Stimulated activated CD4-positive, alpha-beta T cell treated with anti-CD3 and anti-CD28 coated beads, Interleukin-2, amount 100 ng/mL, for 48 hours (primary cell): ENCODE data around the gene DROSHA.
"Not testable (repeated sequence)": the region's sequence is repeated elsewhere in the genome, so short reads cannot be mapped to it uniquely, and the experiment has no call there.

ENCODE experiments used
- DNase-seq, 2 donors: peaks; one replicate each; pipeline ENCODE4 v3.0.0-alpha.2; 2020

DROSHA gene

DNA sequence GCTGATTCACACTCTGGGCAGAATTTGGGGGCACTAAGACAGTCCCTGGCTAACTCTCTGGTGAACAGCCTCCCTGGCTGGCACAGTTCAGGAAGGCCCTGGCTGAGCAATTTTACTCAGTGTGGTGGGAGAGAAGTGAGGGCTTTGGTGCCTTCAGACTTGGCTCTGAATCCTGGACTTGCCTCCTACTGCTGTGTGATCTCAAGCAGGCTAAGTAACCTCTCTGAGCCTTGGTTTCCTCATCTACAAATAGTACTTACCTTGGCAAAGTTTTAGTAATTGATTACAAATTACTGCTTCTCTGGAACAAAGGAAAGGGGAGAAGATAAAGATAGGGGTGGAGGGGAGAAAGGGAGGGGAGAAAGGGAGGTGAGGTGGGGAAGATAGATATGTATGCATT is 153.8 kb downstream of the DROSHA start:
- no peak for DNase-seq

DNA sequence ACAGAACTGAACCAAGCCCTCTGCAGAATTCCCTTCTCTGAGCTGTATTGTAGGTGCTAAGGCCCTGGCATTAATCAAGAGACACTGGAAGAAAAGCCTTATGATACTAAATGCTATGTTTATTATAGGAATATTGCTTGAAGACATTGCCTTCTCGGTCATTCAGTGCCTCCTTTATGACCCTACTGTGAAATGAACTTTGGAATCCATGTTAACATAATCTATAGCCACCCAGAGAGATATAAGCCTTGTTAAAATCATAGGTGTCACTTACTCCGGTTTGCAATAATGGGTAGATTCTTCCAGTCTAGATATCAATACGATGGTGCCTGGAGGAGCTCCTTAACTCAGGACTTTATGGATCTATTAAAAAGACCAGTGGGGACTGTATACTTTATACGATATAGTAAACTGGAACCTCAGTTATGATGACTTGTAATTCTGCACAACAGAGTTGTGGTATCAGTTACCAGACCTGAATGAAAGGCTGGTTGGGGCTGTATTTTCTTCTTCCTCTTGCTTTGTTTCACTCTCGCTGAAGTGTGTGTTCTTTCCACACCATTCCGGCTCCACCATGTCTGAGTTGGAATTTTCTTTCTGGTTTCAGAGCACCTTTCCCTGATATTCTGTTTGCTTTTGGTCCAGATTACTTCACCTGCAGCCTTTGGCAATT is 154.5 kb downstream of the DROSHA start:
- DNase-seq, result no peak

DNA sequence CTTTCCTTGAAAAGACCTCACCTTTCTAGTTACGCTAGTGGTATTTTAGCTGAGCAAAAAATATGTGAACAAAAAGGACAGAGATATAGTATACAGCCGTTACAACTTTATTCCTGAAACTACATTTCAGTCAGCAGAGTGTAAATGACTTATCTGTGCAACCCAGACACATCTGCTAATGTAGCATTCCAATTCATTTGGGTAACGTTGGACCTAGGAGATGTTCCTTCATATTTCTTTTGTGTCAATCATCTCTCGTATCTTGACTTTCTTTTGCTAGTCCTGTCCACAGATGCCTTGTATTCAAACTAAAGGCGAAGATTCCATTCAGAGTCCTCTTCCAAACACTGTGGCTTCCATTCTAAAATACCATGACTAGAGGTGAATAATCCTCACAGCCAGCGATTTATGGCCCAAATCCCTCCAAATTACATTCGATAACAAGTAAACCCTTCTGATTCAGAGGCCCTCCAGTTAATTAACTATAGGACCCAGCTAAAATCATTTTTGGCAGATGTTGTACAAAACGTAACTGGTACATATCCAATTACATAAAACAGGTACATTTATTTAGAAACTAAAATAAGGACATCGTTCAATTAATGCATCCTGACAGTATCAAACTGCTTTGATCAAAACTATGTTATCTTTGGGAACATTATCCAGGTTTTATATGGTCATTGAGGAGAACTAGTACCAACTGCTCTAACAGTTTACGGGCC is 155.7 kb downstream of the DROSHA start:
- DNase-seq, result no peak

- no peak for DNase-seq
Observed at GRCh38 chr5:31372124-31372523, 159.8 kb downstream of the DROSHA start.

DNA sequence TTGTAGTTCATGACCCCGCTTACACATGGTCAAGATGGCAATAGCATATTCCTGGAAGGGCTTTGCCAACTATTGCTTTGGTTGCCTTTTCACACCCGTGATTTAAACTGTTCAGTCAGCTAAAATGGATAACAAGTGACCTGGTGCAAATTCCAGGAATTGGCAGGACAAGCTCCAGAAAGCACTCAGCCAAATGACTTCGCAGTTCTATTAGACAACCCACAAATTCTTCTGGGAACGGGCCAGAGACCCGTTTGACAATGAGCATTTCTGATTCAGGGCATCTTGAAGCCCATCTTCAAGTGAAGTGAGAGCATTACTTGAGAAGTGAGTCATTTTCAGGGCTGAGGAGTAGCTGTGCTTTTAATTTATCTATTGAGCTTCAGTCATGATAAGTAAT is 165.0 kb downstream of the DROSHA start:
- no peak for DNase-seq

DNA sequence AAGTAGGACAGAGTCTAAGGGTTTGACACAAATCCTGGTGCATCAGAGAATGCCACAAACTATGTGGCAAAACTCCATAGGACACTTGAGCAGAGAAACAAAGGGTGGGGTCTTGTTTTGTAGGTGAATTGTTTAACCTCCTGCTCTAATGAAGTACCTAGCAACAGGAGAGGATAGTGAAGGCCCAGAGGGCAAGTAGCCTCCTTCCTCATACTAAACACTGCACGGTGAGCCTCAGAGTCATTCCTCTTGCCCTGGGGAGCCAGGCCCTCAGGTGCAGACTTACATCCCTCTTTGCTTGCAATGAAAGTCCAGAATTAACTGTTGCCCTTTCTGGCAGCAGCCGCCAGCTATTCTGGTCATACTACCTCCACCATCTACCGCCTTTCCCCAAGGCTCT is 166.1 kb downstream of the DROSHA start:
- DNase-seq, result no peak

GRCh38 chr5:31364881-31365636 is 166.8 kb downstream of the DROSHA start:
- DNase-seq, result no peak

DNA sequence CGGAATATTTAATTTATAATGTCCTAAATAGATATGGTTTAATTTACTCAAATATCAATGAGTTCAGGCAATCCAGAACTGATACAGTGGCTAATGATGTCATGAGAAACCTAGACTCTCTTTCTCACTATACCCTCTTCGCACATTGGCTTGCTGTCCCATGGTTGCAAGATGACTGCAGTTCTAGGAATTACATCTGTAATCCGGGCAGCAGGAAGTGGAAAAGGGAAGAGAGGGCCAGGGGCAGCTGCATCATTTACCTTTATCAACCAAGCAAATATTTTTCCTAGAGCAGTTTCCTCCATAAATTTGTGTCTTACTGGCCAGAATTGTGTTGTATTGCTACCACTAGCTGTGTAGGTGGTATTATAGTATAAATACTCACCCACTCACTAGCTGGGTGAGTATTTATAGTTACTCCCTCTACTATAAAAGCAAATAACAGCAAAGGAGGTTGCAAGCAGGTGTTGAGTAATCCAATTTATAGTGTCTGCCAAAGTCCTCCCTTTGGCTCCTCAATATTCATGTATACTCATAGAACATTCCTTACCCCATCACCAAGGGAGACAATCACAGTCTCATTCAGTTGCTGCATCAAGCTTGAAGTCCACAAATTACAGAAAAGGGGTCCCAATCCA is 168.8 kb downstream of the DROSHA start:
- no peak for DNase-seq

DNA sequence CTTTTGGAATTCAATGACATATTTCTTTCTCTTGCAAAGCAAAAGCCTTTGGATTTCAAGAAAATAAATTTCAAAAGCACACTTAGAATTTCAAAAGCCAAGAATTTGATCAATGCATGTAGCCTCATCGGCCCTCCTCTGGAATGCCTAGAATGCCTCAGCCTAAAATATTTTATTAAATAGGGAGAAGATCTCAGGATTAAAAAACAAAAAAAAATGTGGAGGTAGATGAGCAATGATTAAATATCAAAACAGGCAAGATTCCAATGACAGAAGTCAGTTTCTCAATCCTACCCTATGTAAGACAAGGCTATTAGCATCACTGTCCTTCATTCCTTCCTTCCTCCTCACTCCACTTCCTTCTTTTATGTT is 169.4 kb downstream of the DROSHA start:
- DNase-seq, result no peak

GRCh38 chr5:31361704-31362528 is 170.0 kb downstream of the DROSHA start:
- not testable (repeated sequence) for DNase-seq

DNA sequence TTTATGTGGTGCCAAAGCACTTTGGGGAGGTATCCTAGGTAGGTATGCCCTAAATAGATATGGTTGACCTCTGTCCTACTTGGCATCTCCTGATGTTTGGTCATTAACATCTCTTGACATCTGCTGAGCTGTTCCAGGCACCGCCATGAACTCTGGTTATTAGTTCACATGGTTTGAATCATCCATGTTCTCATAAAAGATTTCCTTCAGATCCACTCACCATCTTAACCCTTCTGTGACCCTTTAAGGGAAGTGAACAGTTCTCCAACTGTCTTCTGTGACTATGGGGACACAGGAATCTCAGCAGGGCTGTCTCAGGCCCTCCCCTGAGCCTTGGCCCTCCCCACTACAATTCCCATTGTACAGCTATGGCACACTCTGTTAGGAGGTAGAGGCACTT is 170.7 kb downstream of the DROSHA start:
- DNase-seq, result no peak

DNA sequence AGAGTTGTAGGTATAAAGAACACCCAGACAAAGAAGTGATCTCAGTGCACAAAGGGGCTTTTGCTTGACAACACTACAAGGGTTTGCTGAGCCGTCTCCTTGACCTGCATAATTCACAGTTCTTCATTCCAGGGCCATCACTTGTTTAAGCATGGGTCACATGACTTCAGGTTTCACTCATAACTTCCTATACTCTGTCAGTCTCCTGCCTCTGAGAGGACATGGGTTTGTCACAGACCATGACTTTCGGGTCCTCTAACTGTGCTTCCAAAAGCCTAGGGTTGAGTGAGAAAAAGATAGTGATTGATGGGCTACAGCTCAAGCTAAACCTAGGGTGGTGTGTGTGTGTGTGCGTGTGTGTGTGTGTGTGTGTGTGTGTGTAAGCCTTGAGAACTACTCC is 172.1 kb downstream of the DROSHA start:
- DNase-seq, result no peak

DNA sequence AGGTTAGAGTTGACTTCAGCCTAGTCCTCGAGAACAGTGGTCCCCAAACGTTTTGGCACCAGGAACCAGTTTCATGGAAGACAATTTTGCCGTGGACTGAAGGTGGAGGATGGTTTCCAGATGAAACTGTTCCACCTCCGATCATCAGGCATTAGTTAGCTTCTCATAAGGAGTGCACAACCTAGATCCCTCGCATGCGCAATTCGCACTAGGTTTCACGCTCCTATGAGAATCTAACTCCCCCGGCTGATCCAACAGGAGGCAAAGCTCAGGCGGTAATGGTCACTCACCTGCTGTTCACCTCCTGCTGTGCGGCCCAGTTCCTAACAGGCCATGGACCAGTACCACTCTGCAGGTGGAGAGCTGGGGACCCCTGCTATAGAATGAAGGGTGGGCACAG is 174.9 kb downstream of the DROSHA start:
- no peak for DNase-seq

DNA sequence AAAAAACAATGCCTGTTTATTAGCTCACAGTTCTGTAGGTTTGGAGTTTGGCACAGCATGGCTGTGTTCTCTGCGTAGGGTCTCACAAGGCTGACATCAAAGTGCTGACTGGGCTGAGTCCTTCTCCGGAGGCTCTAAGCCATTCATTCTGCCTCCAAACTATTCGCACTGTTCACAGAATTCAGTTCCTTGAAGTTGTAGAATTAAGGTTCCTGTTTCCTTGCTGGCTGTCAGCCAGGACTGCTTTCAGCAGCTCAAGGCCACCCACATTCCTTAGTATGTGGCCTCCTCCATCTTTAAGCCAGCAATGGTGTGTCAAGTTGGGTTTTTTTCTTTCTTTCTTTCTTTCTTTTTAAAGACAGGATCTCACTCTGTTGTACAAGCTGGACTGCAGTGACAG is 176.6 kb downstream of the DROSHA start:
- DNase-seq, result no peak
